Memory B cell (primary cell): ENCODE measurements around the gene KCND2.
"Not testable (repeated sequence)": the region's sequence is repeated elsewhere in the genome, so short reads cannot be mapped to it uniquely, and the experiment has no call there.

Experiments
- ATAC-seq: fragments of 150-1000 bp; cut with Tn5 transposase; 2 replicates; pipeline ENCODE4 v1.10.0; 2021; ENCODE audit warnings: low read depth, mild to moderate bottlenecking, moderate library complexity
- DNase-seq, 2 donors: peaks; one replicate each; pipeline ENCODE4 v3.0.0; 2022; ENCODE audit warnings: low spot score in 2 of 2
- H3K27ac Mint-ChIP-seq: one replicate; pipeline ENCODE4 v1.8.0; 2022; ENCODE audit warnings: mild to moderate bottlenecking, moderate library complexity, mixed read lengths
- H3K27me3 Mint-ChIP-seq: one replicate; pipeline ENCODE4 v1.8.0; 2022; ENCODE audit warnings: mixed read lengths
- H3K36me3 Mint-ChIP-seq: one replicate; pipeline ENCODE4 v1.8.0; 2022; ENCODE audit warnings: mild to moderate bottlenecking, mixed read lengths
- H3K4me1 Mint-ChIP-seq: one replicate; pipeline ENCODE4 v1.8.0; 2022; ENCODE audit warnings: mixed read lengths
- H3K4me3 Mint-ChIP-seq: one replicate; pipeline ENCODE4 v1.8.0; 2022; ENCODE audit warnings: mild to moderate bottlenecking, moderate library complexity, mixed read lengths
- H3K9me3 Mint-ChIP-seq: one replicate; pipeline ENCODE4 v1.8.0; 2022; ENCODE audit warnings: mixed read lengths

The KCND2 gene

GRCh38 chr7:120645966-120646365 is 373.0 kb downstream of the KCND2 start:
- Mint-ChIP-seq H3K4me1 (no peaks in the 10 kb centered on the region), H3K9me3 (peaks cover 5% of the 10 kb centered on the region), H3K4me3 (no peak overlapping the region), H3K36me3 (no peaks in the 10 kb centered on the region), H3K27me3 (no peaks in the 10 kb centered on the region), H3K27ac (no peak overlapping the region)
- ATAC-seq (no peak), DNase-seq (no peak)

DNA sequence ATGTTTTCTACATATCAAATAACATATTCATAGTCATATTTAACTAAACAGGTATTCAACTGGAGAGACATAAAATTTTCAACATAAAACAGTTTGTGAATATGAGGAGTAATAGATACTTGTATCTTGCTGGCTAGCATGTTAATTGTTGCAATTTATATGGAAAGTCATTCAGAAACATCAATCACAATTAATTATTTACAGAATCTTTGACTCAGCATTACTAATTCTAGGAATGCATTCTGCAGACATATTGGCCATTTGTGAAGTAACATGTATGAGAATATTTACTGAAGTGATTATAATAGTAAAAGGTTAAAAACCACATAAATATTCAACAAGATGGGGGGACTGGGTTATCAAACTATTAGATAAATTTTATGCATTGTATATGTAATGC is 381.3 kb downstream of the KCND2 start:
- H3K27ac Mint-ChIP-seq: no peak overlapping the region
- no peak overlapping the region for H3K4me3 Mint-ChIP-seq
- no peaks in the 10 kb centered on the region for H3K36me3 Mint-ChIP-seq
- peaks cover 1% of the 10 kb centered on the region for H3K9me3 Mint-ChIP-seq
- H3K4me1 Mint-ChIP-seq: no peaks in the 10 kb centered on the region
- ATAC-seq (no peak), DNase-seq (no peak)
- no peaks in the 10 kb centered on the region for H3K27me3 Mint-ChIP-seq

DNA sequence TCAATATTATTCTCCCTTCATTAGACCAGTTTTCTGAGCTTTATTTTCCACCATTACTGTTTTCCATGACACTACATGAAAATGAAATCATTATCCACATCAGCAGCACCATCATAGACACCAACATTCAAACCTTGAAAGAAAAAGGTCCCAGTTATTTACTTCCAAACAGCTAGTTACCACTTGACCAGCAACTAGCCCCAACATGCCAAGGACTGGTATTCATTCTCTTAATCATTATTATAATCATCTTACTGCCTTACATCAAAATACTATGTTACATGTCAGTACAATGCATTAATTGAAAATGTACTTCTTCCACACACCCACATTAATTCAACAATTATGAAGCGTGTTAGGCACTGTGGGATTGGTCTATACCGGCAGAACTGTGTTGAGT is 385.5 kb downstream of the KCND2 start:
- Mint-ChIP-seq H3K4me3 (no peak overlapping the region), H3K36me3 (no peaks in the 10 kb centered on the region), H3K27ac (no peak overlapping the region), H3K9me3 (no peaks in the 10 kb centered on the region), H3K27me3 (no peaks in the 10 kb centered on the region), H3K4me1 (no peaks in the 10 kb centered on the region)
- ATAC-seq (no peak), DNase-seq (no peak)

DNA sequence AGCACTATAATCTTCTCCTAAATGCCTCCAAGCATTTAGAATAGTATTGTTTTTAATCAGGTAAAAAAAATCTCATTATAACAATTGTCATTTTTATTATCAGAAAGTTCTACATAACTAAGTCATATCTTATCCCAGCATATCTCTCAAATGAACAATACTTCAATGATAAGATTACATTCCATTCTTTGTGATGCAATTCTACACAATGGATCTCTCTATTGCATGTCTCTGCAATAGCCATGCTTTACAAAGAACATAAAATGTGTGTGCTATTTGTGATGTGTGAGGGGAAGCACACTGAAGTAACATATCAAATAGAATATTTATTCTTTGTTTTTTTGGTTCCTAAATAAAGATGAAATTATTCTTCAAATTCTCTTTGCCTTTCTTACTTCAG is 389.3 kb downstream of the KCND2 start:
- Mint-ChIP-seq H3K27me3 (no peaks in the 10 kb centered on the region), H3K27ac (no peak overlapping the region), H3K9me3 (no peaks in the 10 kb centered on the region), H3K4me3 (no peak overlapping the region), H3K4me1 (no peaks in the 10 kb centered on the region), H3K36me3 (no peaks in the 10 kb centered on the region)
- DNase-seq (no peak), ATAC-seq (no peak)

- no peaks in the 10 kb centered on the region for H3K27me3 Mint-ChIP-seq
- ATAC-seq (no peak), DNase-seq (no peak)
- H3K36me3 Mint-ChIP-seq: no peaks in the 10 kb centered on the region
- no peaks in the 10 kb centered on the region for H3K4me1 Mint-ChIP-seq
- no peaks in the 10 kb centered on the region for H3K9me3 Mint-ChIP-seq
- H3K4me3 Mint-ChIP-seq: no peak overlapping the region
- H3K27ac Mint-ChIP-seq: no peak overlapping the region
These were observed 392.1 kb downstream of the KCND2 start for GRCh38 chr7:120665068-120665467.

GRCh38 chr7:120675076-120675475 is 402.1 kb downstream of the KCND2 start:
- Mint-ChIP-seq H3K9me3 (peaks cover 2% of the 10 kb centered on the region), H3K4me3 (no peak overlapping the region), H3K27ac (no peak overlapping the region), H3K4me1 (no peaks in the 10 kb centered on the region), H3K27me3 (no peaks in the 10 kb centered on the region), H3K36me3 (no peaks in the 10 kb centered on the region)
- DNase-seq: no peak
- ATAC-seq: no peak

- no peak for DNase-seq
- no peaks in the 10 kb centered on the region for H3K27me3 Mint-ChIP-seq
- H3K27ac Mint-ChIP-seq: no peak overlapping the region
- H3K4me1 Mint-ChIP-seq: no peaks in the 10 kb centered on the region
- no peaks in the 10 kb centered on the region for H3K36me3 Mint-ChIP-seq
- H3K4me3 Mint-ChIP-seq: no peak overlapping the region
- H3K9me3 Mint-ChIP-seq: no peaks in the 10 kb centered on the region
- ATAC-seq: no peak
These were observed 404.6 kb downstream of the KCND2 start for GRCh38 chr7:120677535-120677934.

- no peaks in the 10 kb centered on the region for H3K27me3 Mint-ChIP-seq
- H3K9me3 Mint-ChIP-seq: no peaks in the 10 kb centered on the region
- no peak overlapping the region for H3K27ac Mint-ChIP-seq
These were observed 408.0 kb downstream of the KCND2 start for GRCh38 chr7:120680985-120681384.

GRCh38 chr7:120684463-120684862 is 411.5 kb downstream of the KCND2 start:
- no peaks in the 10 kb centered on the region for H3K36me3 Mint-ChIP-seq
- H3K4me3 Mint-ChIP-seq: no peak overlapping the region
- no peaks in the 10 kb centered on the region for H3K4me1 Mint-ChIP-seq
- no peak for DNase-seq
- no peaks in the 10 kb centered on the region for H3K9me3 Mint-ChIP-seq
- no peak overlapping the region for H3K27ac Mint-ChIP-seq
- ATAC-seq: no peak
- no peaks in the 10 kb centered on the region for H3K27me3 Mint-ChIP-seq

More at GRCh38 chr7:120680985-120681384, 408.0 kb downstream of the KCND2 start:
- DNase-seq (no peak), ATAC-seq (no peak)
- no peaks in the 10 kb centered on the region for H3K36me3 Mint-ChIP-seq
- no peaks in the 10 kb centered on the region for H3K4me1 Mint-ChIP-seq
- H3K4me3 Mint-ChIP-seq: no peak overlapping the region

- no peaks in the 10 kb centered on the region for H3K27me3 Mint-ChIP-seq
- H3K9me3 Mint-ChIP-seq: peaks cover 2% of the 10 kb centered on the region
- H3K4me3 Mint-ChIP-seq: no peak overlapping the region
- H3K4me1 Mint-ChIP-seq: no peaks in the 10 kb centered on the region
- H3K36me3 Mint-ChIP-seq: no peaks in the 10 kb centered on the region
- ATAC-seq (no peak), DNase-seq (no peak)
- H3K27ac Mint-ChIP-seq: no peak overlapping the region
These were observed 418.9 kb downstream of the KCND2 start for GRCh38 chr7:120691915-120692314.

DNA sequence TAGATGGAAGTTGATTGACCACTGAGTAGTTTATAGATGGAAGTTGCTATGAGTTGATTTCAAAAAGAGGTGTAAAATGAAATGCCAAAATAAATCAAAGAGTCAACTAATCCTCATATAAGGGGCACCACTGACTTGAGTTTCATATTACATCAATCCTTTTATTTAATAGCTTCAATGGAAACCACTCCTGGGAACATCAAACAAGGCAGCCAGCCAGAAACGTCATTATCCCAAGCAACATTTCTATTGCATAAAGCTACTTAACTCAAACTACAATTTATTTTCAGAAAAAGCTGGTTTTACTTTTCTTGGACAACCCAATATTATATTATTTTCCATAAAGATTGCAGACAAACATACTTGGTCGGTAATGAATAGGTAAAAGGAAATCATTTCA is 422.9 kb downstream of the KCND2 start:
- H3K4me1 Mint-ChIP-seq: no peaks in the 10 kb centered on the region
- H3K4me3 Mint-ChIP-seq: no peak overlapping the region
- DNase-seq (no peak), ATAC-seq (no peak)
- no peaks in the 10 kb centered on the region for H3K36me3 Mint-ChIP-seq
- H3K27me3 Mint-ChIP-seq: no peaks in the 10 kb centered on the region
- peaks cover 2% of the 10 kb centered on the region for H3K9me3 Mint-ChIP-seq
- H3K27ac Mint-ChIP-seq: no peak overlapping the region

- Mint-ChIP-seq H3K27ac (no peak overlapping the region), H3K4me1 (no peaks in the 10 kb centered on the region), H3K9me3 (peaks cover 2% of the 10 kb centered on the region), H3K4me3 (no peak overlapping the region), H3K27me3 (no peaks in the 10 kb centered on the region), H3K36me3 (no peaks in the 10 kb centered on the region)
- ATAC-seq (no peak), DNase-seq (no peak)
These were observed 427.8 kb downstream of the KCND2 start for GRCh38 chr7:120700796-120701195.

GRCh38 chr7:120702408-120702807 is 429.4 kb downstream of the KCND2 start:
- not testable (repeated sequence) for ATAC-seq, H3K4me3 Mint-ChIP-seq, H3K36me3 Mint-ChIP-seq, DNase-seq, H3K4me1 Mint-ChIP-seq, H3K27me3 Mint-ChIP-seq, H3K27ac Mint-ChIP-seq, H3K9me3 Mint-ChIP-seq

DNA sequence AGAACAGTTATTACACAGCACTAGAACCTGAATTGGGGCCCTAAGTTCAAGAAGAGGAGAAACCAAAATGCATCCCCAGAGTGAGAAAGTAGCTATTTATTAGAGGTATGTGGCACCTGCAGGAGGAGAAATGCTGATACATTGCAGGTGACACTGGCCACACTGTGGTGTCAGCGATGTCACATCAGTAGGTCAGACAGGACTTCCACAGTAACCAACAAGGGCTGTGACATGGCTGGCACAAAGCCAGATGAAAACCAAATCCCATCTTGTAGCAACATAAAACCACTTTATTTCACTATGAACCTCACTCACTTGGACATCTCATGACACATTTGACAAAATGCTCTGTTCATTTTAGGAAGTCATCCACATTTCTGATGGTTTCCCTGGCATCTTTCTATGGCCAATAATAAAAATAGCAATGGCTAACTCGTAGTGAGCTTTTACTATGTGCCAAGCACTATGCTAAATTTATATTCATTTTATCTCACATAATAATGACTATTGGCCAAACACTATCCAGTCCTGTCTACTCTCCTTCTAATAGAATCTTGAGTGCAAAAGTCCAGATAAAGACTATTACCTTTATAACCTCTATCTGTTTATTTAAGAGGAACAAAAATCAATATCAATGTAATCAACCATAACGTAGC is 430.7 kb downstream of the KCND2 start:
- Mint-ChIP-seq H3K4me3 (no peak overlapping the region), H3K27ac (no peak overlapping the region), H3K9me3 (no peaks in the 10 kb centered on the region), H3K27me3 (no peaks in the 10 kb centered on the region), H3K36me3 (no peaks in the 10 kb centered on the region), H3K4me1 (no peaks in the 10 kb centered on the region)
- DNase-seq: no peak
- ATAC-seq: no peak

GRCh38 chr7:120709252-120709971 is 436.4 kb downstream of the KCND2 start:
- no peaks in the 10 kb centered on the region for H3K27me3 Mint-ChIP-seq
- no peaks in the 10 kb centered on the region for H3K36me3 Mint-ChIP-seq
- ATAC-seq: no peak
- no peak for DNase-seq
- no peaks in the 10 kb centered on the region for H3K9me3 Mint-ChIP-seq
- no peaks in the 10 kb centered on the region for H3K4me1 Mint-ChIP-seq
- H3K27ac Mint-ChIP-seq: no peak overlapping the region
- no peak overlapping the region for H3K4me3 Mint-ChIP-seq
